OCI-LY1 (cell line): Measurements from ENCODE around the gene EIF2AK2.

Experiments
- CTCF ChIP-seq: fragments of 200-600 bp; sonication (generic), shearing (Covaris generic); IDR thresholded peaks from 2 replicates; pipeline ENCODE4 v1.5.1; 2017; ENCODE audit warnings: mild to moderate bottlenecking, antibody characterized with exemption, low read length, moderate library complexity, mixed read lengths
- EZH2 ChIP-seq: fragments of 200-600 bp; sonication (generic), shearing (Covaris generic); IDR thresholded peaks from 2 replicates; pipeline ENCODE4 v1.8.0; 2017; ENCODE audit warnings: borderline replicate concordance, mixed run types, mild to moderate bottlenecking, antibody characterized with exemption, low read length, moderate library complexity, mixed read lengths

DNA sequence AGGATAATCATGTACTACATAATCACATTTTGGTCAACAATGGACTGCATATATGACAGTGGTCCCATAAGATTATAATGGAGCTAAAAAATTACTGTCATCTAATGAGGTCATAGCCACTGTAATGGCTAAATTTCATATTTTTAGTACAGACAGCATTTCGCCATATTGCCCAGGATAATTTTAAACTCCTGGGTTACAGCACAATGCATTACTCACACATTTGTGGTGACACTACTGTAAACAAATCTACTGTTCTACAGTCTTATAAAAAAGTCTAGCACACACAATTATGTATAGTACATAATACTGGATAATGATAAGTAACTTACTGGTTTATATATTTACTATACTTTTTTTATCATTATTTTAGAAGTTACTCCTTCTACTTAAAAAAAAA lies 12.8 kb downstream of the EIF2AK2 start:
- TF ChIP-seq CTCF, result no peak
- no peak for TF ChIP-seq EZH2
